ENCODE measurements around the gene PBX4. TPM values are rescaled to one million over a fixed set of nuclear protein-coding genes. Genes with fewer than 3 reads are reported as not detected.

The PBX4 gene
- total RNA-seq, 1 donor from 2014 or later: 56.1 TPM

DNA sequence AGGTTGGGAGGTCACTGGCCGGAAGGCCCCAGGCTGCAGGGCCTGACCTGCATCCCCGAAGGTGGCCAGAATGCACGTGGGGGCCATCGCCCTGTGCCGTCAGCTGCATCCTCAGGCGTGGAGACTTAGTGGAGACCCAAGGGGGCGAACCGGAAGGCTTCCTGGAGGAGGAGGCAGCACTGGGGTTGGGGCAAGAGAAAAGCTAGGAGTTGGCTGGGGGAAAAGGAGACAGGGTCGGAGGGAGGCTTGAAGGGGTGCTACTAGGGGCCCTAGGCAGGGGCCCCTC, 91.2 kb downstream of the PBX4 start:
- no peaks in the 10 kb centered on the region for H3K36me3 Mint-ChIP-seq (ENCODE audit: unreplicated experiment)
- H3K9me3 Mint-ChIP-seq (ENCODE audit: unreplicated experiment): peaks cover 8% of the 10 kb centered on the region
- H3K27me3 Mint-ChIP-seq (ENCODE audit: unreplicated experiment): peaks cover 10% of the 10 kb centered on the region
- peaks cover 16% of the 10 kb centered on the region for H3K4me1 Mint-ChIP-seq (ENCODE audit: low read depth, unreplicated experiment)
- no peak overlapping the region for H3K4me3 Mint-ChIP-seq (ENCODE audit: unreplicated experiment)
- DNase-seq: no peak
- TF ChIP-seq, protein P1, sequence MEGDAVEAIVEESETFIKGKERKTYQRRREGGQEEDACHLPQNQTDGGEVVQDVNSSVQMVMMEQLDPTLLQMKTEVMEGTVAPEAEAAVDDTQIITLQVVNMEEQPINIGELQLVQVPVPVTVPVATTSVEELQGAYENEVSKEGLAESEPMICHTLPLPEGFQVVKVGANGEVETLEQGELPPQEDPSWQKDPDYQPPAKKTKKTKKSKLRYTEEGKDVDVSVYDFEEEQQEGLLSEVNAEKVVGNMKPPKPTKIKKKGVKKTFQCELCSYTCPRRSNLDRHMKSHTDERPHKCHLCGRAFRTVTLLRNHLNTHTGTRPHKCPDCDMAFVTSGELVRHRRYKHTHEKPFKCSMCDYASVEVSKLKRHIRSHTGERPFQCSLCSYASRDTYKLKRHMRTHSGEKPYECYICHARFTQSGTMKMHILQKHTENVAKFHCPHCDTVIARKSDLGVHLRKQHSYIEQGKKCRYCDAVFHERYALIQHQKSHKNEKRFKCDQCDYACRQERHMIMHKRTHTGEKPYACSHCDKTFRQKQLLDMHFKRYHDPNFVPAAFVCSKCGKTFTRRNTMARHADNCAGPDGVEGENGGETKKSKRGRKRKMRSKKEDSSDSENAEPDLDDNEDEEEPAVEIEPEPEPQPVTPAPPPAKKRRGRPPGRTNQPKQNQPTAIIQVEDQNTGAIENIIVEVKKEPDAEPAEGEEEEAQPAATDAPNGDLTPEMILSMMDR (IDR thresholded peaks at IDR 0.05; ENCODE audit: partially characterized antibody, unreplicated experiment): no peak
- no peak overlapping the region for H3K27ac Mint-ChIP-seq (ENCODE audit: unreplicated experiment)

DNA sequence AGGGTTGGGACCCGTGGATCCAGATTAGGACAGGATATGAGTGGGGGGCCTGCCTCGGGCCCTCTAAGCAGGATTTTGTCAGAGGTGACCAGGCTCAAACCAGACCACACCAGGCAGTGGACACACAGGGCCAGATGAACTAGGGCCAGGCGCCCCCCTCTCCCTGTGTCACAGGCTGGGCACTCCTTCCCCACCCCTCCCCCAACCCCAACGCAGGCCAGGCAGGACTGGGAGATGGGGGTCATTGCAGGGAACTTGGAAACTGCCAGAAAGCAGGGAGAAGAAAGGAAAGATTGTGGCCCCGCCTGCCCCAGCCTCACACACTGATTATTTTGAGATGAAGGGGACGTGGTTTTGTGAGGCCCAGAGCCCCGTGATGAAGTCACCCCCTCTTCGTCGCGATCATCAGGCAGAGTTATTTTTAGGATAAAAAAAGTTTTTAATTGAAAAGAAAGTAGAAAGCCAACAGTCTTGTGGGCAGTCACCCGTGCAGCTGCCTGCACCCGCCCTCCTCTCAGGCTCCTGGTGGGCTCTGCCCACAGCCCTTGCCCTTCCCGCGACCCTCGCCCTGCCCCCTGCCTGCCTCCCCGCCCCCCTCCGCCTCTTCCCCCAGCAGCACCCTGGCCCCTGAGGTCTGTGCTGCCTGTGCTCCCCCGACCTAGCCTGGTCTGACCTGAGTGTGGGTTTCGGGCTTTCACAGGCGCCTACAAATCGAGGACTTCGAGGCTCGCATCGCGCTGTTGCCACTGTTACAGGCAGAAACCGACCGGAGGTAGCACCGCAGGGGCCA, 91.7 kb downstream of the PBX4 start:
- H3K36me3 Mint-ChIP-seq (ENCODE audit: unreplicated experiment): no peaks in the 10 kb centered on the region
- TF ChIP-seq, protein P1 (IDR thresholded peaks at IDR 0.05; ENCODE audit: partially characterized antibody, unreplicated experiment): no peak
- peaks cover 7% of the 10 kb centered on the region for H3K27me3 Mint-ChIP-seq (ENCODE audit: unreplicated experiment)
- H3K4me1 Mint-ChIP-seq (ENCODE audit: low read depth, unreplicated experiment): peaks cover 13% of the 10 kb centered on the region
- H3K9me3 Mint-ChIP-seq (ENCODE audit: unreplicated experiment): peaks cover 4% of the 10 kb centered on the region
- DNase-seq: no peak
- H3K27ac Mint-ChIP-seq (ENCODE audit: unreplicated experiment): no peak overlapping the region
- H3K4me3 Mint-ChIP-seq (ENCODE audit: unreplicated experiment): no peak overlapping the region

DNA sequence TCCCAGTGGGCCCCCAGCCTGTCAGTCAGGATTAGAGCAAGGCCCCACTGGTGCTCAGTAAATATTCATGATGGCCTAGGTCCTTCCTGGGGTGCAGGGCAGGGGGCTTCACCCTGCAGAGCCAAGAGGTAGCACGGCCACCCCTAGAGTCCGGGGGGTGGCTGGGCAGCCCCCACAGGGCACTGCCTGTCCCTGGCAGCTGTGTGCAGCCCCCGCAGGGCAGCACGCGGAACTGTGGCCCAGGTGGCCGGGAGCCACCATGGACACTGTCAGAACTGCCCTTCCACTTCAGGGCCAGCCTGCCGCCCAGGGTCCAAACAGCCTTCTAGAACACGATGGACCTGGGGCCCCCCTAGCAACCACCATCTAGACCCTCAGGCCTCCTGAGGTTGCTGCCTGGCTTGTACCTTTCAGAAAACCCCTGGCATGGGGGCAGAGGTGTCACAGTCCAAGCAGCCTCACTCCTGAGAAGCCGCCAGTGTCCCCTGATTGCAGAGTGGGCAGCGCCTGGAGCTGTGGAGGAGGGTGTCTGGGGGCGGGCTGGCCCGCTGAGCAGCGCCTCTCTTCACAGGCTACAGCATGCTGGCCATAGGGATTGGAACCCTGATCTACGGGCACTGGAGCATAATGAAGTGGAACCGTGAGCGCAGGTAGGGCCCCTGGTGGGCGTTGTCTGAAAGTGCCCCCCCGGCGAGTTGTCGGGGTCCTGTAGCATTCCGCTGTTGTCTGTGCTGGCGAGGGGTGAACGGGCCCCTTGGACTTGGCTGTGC, 92.7 kb downstream of the PBX4 start:
- TF ChIP-seq, protein P1 (IDR thresholded peaks at IDR 0.05; ENCODE audit: partially characterized antibody, unreplicated experiment): no peak
- Mint-ChIP-seq H3K27me3 (ENCODE audit: unreplicated experiment) (peaks cover 4% of the 10 kb centered on the region), H3K9me3 (ENCODE audit: unreplicated experiment) (peaks cover 3% of the 10 kb centered on the region), H3K4me3 (ENCODE audit: unreplicated experiment) (no peak overlapping the region), H3K27ac (ENCODE audit: unreplicated experiment) (no peak overlapping the region), H3K4me1 (ENCODE audit: low read depth, unreplicated experiment) (peaks cover 13% of the 10 kb centered on the region), H3K36me3 (ENCODE audit: unreplicated experiment) (no peaks in the 10 kb centered on the region)
- no peak for DNase-seq

DNA sequence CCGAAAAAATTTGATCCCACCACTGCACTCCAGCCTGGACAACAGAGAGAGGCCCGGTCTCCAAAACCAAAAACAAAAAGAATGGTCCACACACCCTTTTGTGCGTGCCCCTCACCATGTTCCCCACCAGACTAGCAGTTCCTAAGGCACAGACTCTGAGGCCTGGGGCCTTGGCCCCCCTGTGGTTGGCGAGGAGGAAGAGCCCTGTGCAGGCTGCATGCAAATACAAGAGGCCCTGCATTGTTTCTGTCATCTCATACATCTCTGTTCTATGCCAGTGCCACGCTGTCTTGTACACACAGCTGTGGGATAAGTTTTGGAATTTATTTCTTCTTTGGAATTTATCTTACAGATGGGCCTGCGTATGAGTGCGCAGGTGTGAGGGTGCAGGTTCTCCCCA, 94.4 kb downstream of the PBX4 start:
- H3K27ac Mint-ChIP-seq (ENCODE audit: unreplicated experiment): peak overlapping the region; percentile 52
- TF ChIP-seq, protein P1 (IDR thresholded peaks at IDR 0.05; ENCODE audit: partially characterized antibody, unreplicated experiment): no peak
- H3K4me1 Mint-ChIP-seq (ENCODE audit: low read depth, unreplicated experiment): peaks cover 10% of the 10 kb centered on the region
- no peak for DNase-seq
- no peak overlapping the region for H3K4me3 Mint-ChIP-seq (ENCODE audit: unreplicated experiment)
- H3K9me3 Mint-ChIP-seq (ENCODE audit: unreplicated experiment): peaks cover 3% of the 10 kb centered on the region
- no peaks in the 10 kb centered on the region for H3K36me3 Mint-ChIP-seq (ENCODE audit: unreplicated experiment)
- H3K27me3 Mint-ChIP-seq (ENCODE audit: unreplicated experiment): peaks cover 9% of the 10 kb centered on the region

DNA sequence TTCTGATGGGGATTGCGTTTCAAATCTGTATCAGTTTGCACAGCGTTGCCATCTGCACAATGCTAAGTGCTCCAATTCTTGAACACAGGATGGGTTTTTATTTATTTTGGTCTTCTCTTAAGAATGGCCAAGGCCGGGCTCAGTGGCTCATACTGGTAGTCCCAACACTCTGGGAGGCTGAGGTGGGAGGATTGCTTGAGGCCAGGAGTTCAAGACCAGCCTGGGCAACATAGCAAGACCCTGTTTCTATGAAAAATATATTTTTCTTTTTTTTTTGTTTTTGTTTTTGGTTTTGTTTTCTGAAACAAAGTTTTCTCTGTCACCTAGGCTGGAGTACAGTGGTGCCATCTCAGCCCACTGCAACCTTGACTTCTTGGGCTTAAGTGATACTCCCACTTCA, 95.3 kb downstream of the PBX4 start:
- peak overlapping the region; percentile 28 for H3K27ac Mint-ChIP-seq (ENCODE audit: unreplicated experiment)
- TF ChIP-seq, protein P1 (IDR thresholded peaks at IDR 0.05; ENCODE audit: partially characterized antibody, unreplicated experiment): no peak
- peaks cover 10% of the 10 kb centered on the region for H3K4me1 Mint-ChIP-seq (ENCODE audit: low read depth, unreplicated experiment)
- peaks cover 7% of the 10 kb centered on the region for H3K27me3 Mint-ChIP-seq (ENCODE audit: unreplicated experiment)
- no peak overlapping the region for H3K4me3 Mint-ChIP-seq (ENCODE audit: unreplicated experiment)
- no peaks in the 10 kb centered on the region for H3K36me3 Mint-ChIP-seq (ENCODE audit: unreplicated experiment)
- DNase-seq: no peak
- H3K9me3 Mint-ChIP-seq (ENCODE audit: unreplicated experiment): peaks cover 3% of the 10 kb centered on the region
